ENCODE data around the gene MIPOL1. TPM values are rescaled to one million over a fixed set of nuclear protein-coding genes. Genes with fewer than 3 reads are reported as not detected.

Gene MIPOL1
- total RNA-seq, 1 donor = 14.7 TPM

DNA sequence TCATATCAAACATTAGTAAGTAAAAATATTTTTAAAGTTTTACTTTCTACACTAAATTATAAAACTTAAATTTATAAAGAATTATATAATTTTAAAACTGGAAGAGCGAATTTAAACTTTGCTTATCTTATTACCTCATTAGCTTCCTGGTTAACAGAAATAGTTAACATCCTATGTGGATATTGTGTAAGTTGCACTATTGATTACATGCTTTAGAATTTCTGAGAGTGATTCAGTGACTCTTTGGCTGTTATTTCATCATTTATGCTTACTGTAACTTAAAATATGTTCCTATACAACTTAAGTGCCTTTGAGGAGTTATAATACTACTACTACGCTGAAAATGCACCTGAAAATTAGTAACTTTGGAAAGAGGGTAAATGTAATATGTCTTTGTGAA is 295.9 kb downstream of the MIPOL1 start:
- TF ChIP-seq, protein P1, sequence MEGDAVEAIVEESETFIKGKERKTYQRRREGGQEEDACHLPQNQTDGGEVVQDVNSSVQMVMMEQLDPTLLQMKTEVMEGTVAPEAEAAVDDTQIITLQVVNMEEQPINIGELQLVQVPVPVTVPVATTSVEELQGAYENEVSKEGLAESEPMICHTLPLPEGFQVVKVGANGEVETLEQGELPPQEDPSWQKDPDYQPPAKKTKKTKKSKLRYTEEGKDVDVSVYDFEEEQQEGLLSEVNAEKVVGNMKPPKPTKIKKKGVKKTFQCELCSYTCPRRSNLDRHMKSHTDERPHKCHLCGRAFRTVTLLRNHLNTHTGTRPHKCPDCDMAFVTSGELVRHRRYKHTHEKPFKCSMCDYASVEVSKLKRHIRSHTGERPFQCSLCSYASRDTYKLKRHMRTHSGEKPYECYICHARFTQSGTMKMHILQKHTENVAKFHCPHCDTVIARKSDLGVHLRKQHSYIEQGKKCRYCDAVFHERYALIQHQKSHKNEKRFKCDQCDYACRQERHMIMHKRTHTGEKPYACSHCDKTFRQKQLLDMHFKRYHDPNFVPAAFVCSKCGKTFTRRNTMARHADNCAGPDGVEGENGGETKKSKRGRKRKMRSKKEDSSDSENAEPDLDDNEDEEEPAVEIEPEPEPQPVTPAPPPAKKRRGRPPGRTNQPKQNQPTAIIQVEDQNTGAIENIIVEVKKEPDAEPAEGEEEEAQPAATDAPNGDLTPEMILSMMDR (IDR thresholded peaks at IDR 0.05; ENCODE audit: insufficient read depth, low read depth, low read length) = no peak
- H3K4me3 ChIP-seq (ENCODE audit: low read depth, low read length) = no peak overlapping the region
- DNase-seq (ENCODE audit: low read depth) = no peak

DNA sequence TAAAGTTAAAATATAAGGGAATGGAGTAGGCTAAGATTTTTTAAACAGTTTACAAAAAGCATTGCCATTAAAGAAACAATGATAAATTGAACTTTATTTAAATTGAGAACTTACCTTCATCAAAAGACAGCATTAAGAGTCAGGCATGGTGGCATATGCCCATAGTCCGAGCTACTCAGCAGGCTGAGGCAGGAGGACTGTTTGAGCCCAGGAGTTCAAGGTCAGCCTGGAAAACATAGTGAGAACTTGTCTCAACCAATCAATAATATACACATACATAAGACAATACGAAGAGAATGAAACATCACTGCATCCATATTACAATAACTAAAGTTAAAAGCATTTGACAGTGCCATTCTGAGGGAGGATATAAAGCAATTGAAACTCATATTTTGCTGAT is 299.7 kb downstream of the MIPOL1 start:
- no peak for DNase-seq (ENCODE audit: low read depth)
- H3K4me3 ChIP-seq (ENCODE audit: low read depth, low read length) = no peak overlapping the region
- TF ChIP-seq, protein P1 (IDR thresholded peaks at IDR 0.05; ENCODE audit: insufficient read depth, low read depth, low read length) = no peak

DNA sequence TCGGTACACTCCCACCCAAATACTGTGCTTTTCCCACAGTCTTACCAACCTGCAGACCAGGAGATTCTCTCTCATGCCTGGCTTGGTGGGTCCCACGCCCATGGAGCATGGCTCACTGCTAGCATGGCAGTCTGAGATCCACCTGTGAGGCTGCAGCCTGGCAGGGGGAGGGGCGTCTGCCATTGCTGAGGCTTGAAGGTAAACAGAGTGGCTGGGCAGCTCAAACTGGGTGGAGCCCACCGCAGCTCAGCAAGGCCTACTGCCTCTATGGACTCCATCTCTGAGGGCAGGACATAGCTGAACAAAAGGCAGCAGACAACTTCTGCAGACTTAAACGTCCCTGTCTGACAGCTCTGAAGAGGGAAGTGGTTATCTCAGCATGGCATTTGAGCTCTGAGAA is 304.1 kb downstream of the MIPOL1 start:
- no peak for DNase-seq (ENCODE audit: low read depth)
- H3K4me3 ChIP-seq (ENCODE audit: low read depth, low read length) = no peak overlapping the region
- TF ChIP-seq, protein P1 (IDR thresholded peaks at IDR 0.05; ENCODE audit: insufficient read depth, low read depth, low read length) = no peak

DNA sequence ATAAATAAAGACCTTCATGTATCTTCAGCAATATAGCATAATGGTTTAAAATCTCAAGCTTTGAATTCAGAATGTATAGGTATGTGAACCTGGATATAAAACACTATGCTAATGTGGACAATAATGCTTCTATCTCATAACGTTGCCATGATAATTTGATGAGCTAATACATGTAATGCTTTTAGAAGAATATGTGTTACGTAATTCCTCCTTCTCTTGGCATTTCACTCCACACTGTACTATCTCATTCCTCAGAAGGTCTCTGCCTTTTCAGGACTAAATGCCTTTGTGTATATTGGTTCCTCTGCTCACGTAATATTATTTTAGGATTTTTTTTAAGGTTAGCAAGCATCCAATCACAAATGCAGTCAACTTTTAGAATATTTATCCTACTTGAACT is 310.8 kb downstream of the MIPOL1 start:
- no peak for DNase-seq (ENCODE audit: low read depth)
- TF ChIP-seq, protein P1 (IDR thresholded peaks at IDR 0.05; ENCODE audit: insufficient read depth, low read depth, low read length) = no peak
- H3K4me3 ChIP-seq (ENCODE audit: low read depth, low read length) = no peak overlapping the region

DNA sequence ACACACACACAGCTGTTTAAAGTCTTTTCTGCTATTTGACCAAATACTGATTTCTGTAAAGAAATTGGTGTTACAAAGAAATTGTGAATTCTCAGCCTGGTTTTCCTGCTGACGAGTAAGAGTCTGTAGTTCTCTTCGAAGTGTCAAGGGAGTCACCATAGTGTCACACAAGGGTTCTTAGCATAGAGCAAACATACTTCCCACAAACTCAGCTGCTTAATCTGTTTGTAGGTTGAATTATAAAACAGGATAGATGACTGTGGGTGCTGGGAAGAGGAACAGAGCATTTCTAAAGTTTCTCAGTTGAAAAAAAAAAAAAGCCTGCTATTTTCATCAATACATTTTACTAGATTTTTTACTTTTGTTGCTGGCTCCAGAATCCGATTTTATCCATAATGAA is 314.4 kb downstream of the MIPOL1 start:
- no peak for DNase-seq (ENCODE audit: low read depth)
- TF ChIP-seq, protein P1 (IDR thresholded peaks at IDR 0.05; ENCODE audit: insufficient read depth, low read depth, low read length) = no peak
- H3K4me3 ChIP-seq (ENCODE audit: low read depth, low read length) = no peak overlapping the region

DNA sequence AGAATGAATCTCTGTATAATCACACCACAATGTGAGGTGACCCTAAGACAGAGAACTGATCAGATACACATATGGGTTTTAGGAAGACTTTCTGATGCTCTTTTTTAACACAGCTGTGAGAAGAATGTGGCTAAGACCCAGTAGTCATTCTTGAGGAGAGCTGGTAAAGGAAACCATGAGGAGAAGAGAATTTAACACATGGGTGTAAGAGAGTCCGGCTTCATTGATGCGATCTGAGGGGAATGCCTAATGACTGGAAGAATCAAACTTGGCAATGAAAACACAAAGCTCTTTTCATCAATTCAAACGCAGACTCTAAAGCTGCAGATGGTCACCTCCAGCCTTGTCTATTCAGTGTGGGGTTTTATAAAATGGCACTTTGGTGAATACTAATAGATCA is 318.0 kb downstream of the MIPOL1 start:
- no peak for DNase-seq (ENCODE audit: low read depth)
- TF ChIP-seq, protein P1 (IDR thresholded peaks at IDR 0.05; ENCODE audit: insufficient read depth, low read depth, low read length) = no peak
- H3K4me3 ChIP-seq (ENCODE audit: low read depth, low read length) = no peak overlapping the region

DNA sequence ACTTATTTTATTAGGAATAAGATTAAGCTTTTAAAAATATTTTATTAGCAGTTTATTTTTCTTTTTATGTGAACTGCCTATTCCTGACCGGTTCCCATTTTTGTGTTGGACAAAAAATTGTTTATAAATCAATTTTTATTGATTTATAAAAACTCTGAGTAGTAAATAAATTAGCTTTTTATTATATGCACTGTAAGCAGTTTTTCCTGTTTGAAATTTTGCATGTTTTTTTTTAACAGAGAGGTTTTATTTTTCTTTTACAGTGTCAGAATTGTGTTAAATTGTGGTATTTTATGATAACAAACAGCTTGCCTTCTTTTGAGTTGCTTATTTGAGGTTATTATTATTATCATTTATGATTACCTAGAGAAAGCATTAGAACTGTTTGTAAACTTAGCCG is 329.3 kb downstream of the MIPOL1 start:
- no peak overlapping the region for H3K4me3 ChIP-seq (ENCODE audit: low read depth, low read length)
- DNase-seq (ENCODE audit: low read depth) = no peak
- TF ChIP-seq, protein P1 (IDR thresholded peaks at IDR 0.05; ENCODE audit: insufficient read depth, low read depth, low read length) = no peak

All from fibroblast of villous mesenchyme (primary cell).